HG03354 (cell line): Measurements from ENCODE around the gene GPI.
"Not testable (repeated sequence)": the region's sequence is repeated elsewhere in the genome, so short reads cannot be mapped to it uniquely, and the experiment has no call there.

Experiments used
- ATAC-seq: cut with Tn5 transposase; IDR thresholded peaks from one replicate; pipeline ENCODE4 v1.9.1; 2021; ENCODE audit warnings: mild to moderate bottlenecking; ENCODE audit not compliant: unreplicated experiment, poor library complexity, severe bottlenecking

GPI gene

GRCh38 chr19:34364830-34365462, at the start of gene GPI:
Gene GPI, plus strand, starts transcription at chr19:34365196. Its CDS starts 71 bp downstream, at chr19:34365267.
- ATAC-seq: peak; percentile 70

- no peak for ATAC-seq
Measured at GRCh38 chr19:34316247-34316646, 48.7 kb upstream of the GPI start.

- ATAC-seq: no peak
Measured at GRCh38 chr19:34316741-34317301, 48.2 kb upstream of the GPI start.

- no peak for ATAC-seq
Measured at GRCh38 chr19:34317311-34317927, 47.6 kb upstream of the GPI start.

GRCh38 chr19:34319230-34319585, 45.8 kb upstream of the GPI start:
- no peak for ATAC-seq

- no peak for ATAC-seq
Measured at GRCh38 chr19:34319785-34320184, 45.2 kb upstream of the GPI start.

- no peak for ATAC-seq
Measured at GRCh38 chr19:34320277-34320676, 44.7 kb upstream of the GPI start.

GRCh38 chr19:34321735-34322134, 43.3 kb upstream of the GPI start:
- ATAC-seq: no peak

GRCh38 chr19:34323433-34324204, 41.4 kb upstream of the GPI start:
- no peak for ATAC-seq

GRCh38 chr19:34324320-34324719, 40.7 kb upstream of the GPI start:
- no peak for ATAC-seq

- ATAC-seq: no peak
Measured at GRCh38 chr19:34325181-34325580, 39.8 kb upstream of the GPI start.

GRCh38 chr19:34325981-34326787, 38.8 kb upstream of the GPI start:
- ATAC-seq: no peak

- ATAC-seq: no peak
Measured at GRCh38 chr19:34327851-34328250, 37.1 kb upstream of the GPI start.

GRCh38 chr19:34328982-34329381, 36.0 kb upstream of the GPI start:
- ATAC-seq: no peak

- no peak for ATAC-seq
Measured at GRCh38 chr19:34330116-34330515, 34.9 kb upstream of the GPI start.

- not testable (repeated sequence) for ATAC-seq
Measured at GRCh38 chr19:34330596-34330995, 34.4 kb upstream of the GPI start.

- not testable (repeated sequence) for ATAC-seq
Measured at GRCh38 chr19:34331596-34331995, 33.4 kb upstream of the GPI start.

GRCh38 chr19:34332027-34332760, 32.8 kb upstream of the GPI start:
- ATAC-seq: no peak

- no peak for ATAC-seq
Measured at GRCh38 chr19:34335914-34336313, 29.1 kb upstream of the GPI start.
